ENCODE results near the gene PCDHGA9.
"Not testable (repeated sequence)": the region's sequence is repeated elsewhere in the genome, so short reads cannot be mapped to it uniquely, and the experiment has no call there.

Gene PCDHGA9

GRCh38 chr5:141413540-141414069 lies 11.0 kb downstream of the PCDHGA9 start:
- no peaks in the 10 kb centered on the region for H3F3A ChIP-seq (ENCODE audit: insufficient read depth, low read length)
- H3K9ac ChIP-seq (ENCODE audit: low read length): no peak overlapping the region
- no peaks in the 10 kb centered on the region for H3K9me2 ChIP-seq (replicated peaks; ENCODE audit: insufficient read depth, low read length)
- H3K4me3 ChIP-seq (ENCODE audit: low read length): peak overlapping the region; percentile 55
- H3K27ac ChIP-seq (ENCODE audit: low read length): no peak overlapping the region
- H3K79me2 ChIP-seq (ENCODE audit: low read length): no peaks in the 10 kb centered on the region
- peak overlapping the region; percentile 8; the same call in 1 of the 2 replicates for H2AFZ ChIP-seq (ENCODE audit: low read length)
- H3K27me3 ChIP-seq (replicated peaks; ENCODE audit: insufficient read depth, low read length): peaks cover 19% of the 10 kb centered on the region
- no peaks in the 10 kb centered on the region for H3K4me1 ChIP-seq (ENCODE audit: low read length)
- TF ChIP-seq EZH2phosphoT487 (IDR thresholded peaks at IDR 0.05; ENCODE audit: low read length) (no peak), EZH2 (optimal IDR thresholded peaks at IDR 0.05; ENCODE audit: low read depth, low read length) (no peak)
- TF ChIP-seq, protein P1, sequence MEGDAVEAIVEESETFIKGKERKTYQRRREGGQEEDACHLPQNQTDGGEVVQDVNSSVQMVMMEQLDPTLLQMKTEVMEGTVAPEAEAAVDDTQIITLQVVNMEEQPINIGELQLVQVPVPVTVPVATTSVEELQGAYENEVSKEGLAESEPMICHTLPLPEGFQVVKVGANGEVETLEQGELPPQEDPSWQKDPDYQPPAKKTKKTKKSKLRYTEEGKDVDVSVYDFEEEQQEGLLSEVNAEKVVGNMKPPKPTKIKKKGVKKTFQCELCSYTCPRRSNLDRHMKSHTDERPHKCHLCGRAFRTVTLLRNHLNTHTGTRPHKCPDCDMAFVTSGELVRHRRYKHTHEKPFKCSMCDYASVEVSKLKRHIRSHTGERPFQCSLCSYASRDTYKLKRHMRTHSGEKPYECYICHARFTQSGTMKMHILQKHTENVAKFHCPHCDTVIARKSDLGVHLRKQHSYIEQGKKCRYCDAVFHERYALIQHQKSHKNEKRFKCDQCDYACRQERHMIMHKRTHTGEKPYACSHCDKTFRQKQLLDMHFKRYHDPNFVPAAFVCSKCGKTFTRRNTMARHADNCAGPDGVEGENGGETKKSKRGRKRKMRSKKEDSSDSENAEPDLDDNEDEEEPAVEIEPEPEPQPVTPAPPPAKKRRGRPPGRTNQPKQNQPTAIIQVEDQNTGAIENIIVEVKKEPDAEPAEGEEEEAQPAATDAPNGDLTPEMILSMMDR (IDR thresholded peaks at IDR 0.05; ENCODE audit: low read length): no peak
- no peaks in the 10 kb centered on the region for H4K20me1 ChIP-seq (ENCODE audit: insufficient read depth, low read length)
- no peak for DNase-seq
- no peaks in the 10 kb centered on the region for H3K36me3 ChIP-seq (replicated peaks; ENCODE audit: insufficient read depth, low read length)
- no peaks in the 10 kb centered on the region for H3K9me3 ChIP-seq (replicated peaks; ENCODE audit: insufficient read depth, low read length)
- peak overlapping the region; percentile 57 for H3K4me2 ChIP-seq (ENCODE audit: low read depth, low read length)

DNA sequence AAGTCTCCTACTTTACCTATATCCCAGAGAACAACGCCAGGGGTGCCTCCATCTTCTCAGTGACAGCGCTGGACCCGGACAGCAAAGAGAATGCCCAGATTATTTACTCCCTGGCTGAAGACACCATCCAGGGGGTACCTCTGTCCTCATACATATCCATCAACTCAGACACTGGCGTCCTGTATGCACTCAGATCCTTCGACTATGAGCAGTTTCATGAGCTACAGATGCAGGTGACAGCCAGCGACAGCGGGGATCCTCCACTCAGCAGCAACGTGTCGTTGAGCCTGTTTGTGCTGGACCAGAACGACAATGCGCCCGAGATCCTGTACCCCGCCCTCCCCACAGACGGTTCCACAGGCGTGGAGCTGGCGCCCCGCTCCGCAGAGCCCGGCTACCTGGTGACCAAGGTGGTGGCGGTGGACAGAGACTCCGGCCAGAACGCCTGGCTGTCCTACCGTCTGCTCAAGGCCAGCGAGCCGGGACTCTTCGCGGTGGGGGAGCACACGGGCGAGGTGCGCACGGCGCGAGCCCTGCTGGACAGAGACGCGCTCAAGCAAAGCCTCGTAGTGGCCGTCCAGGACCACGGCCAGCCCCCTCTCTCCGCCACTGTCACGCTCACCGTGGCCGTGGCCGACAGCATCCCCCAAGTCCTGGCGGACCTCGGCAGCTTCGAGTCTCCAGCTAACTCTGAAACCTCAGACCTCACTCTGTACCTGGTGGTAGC lies 12.1 kb downstream of the PCDHGA9 start:
- not testable (repeated sequence) for H3K9me3 ChIP-seq (replicated peaks; ENCODE audit: insufficient read depth, low read length); H3F3A ChIP-seq (ENCODE audit: insufficient read depth, low read length); H3K4me2 ChIP-seq (ENCODE audit: low read depth, low read length); H3K79me2 ChIP-seq (ENCODE audit: low read length); H3K9ac ChIP-seq (ENCODE audit: low read length); H4K20me1 ChIP-seq (ENCODE audit: insufficient read depth, low read length); DNase-seq; H3K4me1 ChIP-seq (ENCODE audit: low read length); H3K9me2 ChIP-seq (replicated peaks; ENCODE audit: insufficient read depth, low read length); H2AFZ ChIP-seq (ENCODE audit: low read length); H3K4me3 ChIP-seq (ENCODE audit: low read length); H3K27ac ChIP-seq (ENCODE audit: low read length); H3K36me3 ChIP-seq (replicated peaks; ENCODE audit: insufficient read depth, low read length)
- peaks cover 25% of the 10 kb centered on the region for H3K27me3 ChIP-seq (replicated peaks; ENCODE audit: insufficient read depth, low read length)

DNA sequence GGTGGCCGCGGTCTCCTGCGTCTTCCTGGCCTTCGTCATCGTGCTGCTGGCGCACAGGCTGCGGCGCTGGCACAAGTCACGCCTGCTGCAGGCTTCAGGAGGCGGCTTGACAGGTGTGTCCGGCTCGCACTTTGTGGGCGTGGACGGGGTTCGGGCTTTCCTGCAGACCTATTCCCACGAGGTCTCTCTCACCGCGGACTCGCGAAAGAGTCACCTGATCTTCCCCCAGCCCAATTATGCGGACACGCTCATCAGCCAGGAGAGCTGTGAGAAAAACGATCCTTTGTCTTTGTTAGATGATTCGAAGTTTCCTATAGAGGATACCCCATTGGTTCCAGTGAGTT lies 12.7 kb downstream of the PCDHGA9 start:
- H3K9me3 ChIP-seq (replicated peaks; ENCODE audit: insufficient read depth, low read length); DNase-seq; H3K36me3 ChIP-seq (replicated peaks; ENCODE audit: insufficient read depth, low read length); H3K4me3 ChIP-seq (ENCODE audit: low read length); H3K79me2 ChIP-seq (ENCODE audit: low read length); H3F3A ChIP-seq (ENCODE audit: insufficient read depth, low read length); H3K27ac ChIP-seq (ENCODE audit: low read length); H3K4me2 ChIP-seq (ENCODE audit: low read depth, low read length); H3K9me2 ChIP-seq (replicated peaks; ENCODE audit: insufficient read depth, low read length); H2AFZ ChIP-seq (ENCODE audit: low read length); H3K9ac ChIP-seq (ENCODE audit: low read length); H3K4me1 ChIP-seq (ENCODE audit: low read length); H4K20me1 ChIP-seq (ENCODE audit: insufficient read depth, low read length): not testable (repeated sequence)
- H3K27me3 ChIP-seq (replicated peaks; ENCODE audit: insufficient read depth, low read length): peaks cover 25% of the 10 kb centered on the region

- Histone ChIP-seq H3K4me2 (ENCODE audit: low read depth, low read length) (peak within 1 kb of the TSS; percentile 58), H2AFZ (ENCODE audit: low read length) (peak within 1 kb of the TSS; percentile 76), H3K27me3 (replicated peaks; ENCODE audit: insufficient read depth, low read length) (peaks cover 37% of the 10 kb centered on the region), H3K4me3 (ENCODE audit: low read length) (peak within 1 kb of the TSS; percentile 67)
- not testable (repeated sequence) for H3F3A ChIP-seq (ENCODE audit: insufficient read depth, low read length); H3K4me1 ChIP-seq (ENCODE audit: low read length); H3K36me3 ChIP-seq (replicated peaks; ENCODE audit: insufficient read depth, low read length); H3K9me2 ChIP-seq (replicated peaks; ENCODE audit: insufficient read depth, low read length); H4K20me1 ChIP-seq (ENCODE audit: insufficient read depth, low read length); H3K27ac ChIP-seq (ENCODE audit: low read length); H3K79me2 ChIP-seq (ENCODE audit: low read length); H3K9me3 ChIP-seq (replicated peaks; ENCODE audit: insufficient read depth, low read length); H3K9ac ChIP-seq (ENCODE audit: low read length)
- TF ChIP-seq, protein P1 (IDR thresholded peaks at IDR 0.05; ENCODE audit: low read length): peak; percentile 69
- peak; percentile 78 for DNase-seq
Observed at GRCh38 chr5:141417494-141418172, 15.1 kb downstream of the PCDHGA9 start, which contains the start of gene PCDHGB7. TSS of gene PCDHGB7 (plus strand) at chr5:141417677. CDS start at chr5:141417860, 183 bp downstream.
